ENCODE results near the gene IL1RN. TPM values are rescaled to one million over a fixed set of nuclear protein-coding genes. Genes with fewer than 3 reads are reported as not detected.
A peak's percentile ranks its signal among the peaks of the same experiment; 100 is the strongest.

Gene IL1RN
- total RNA-seq, 1 experiment from 2014 or later: not detected

DNA sequence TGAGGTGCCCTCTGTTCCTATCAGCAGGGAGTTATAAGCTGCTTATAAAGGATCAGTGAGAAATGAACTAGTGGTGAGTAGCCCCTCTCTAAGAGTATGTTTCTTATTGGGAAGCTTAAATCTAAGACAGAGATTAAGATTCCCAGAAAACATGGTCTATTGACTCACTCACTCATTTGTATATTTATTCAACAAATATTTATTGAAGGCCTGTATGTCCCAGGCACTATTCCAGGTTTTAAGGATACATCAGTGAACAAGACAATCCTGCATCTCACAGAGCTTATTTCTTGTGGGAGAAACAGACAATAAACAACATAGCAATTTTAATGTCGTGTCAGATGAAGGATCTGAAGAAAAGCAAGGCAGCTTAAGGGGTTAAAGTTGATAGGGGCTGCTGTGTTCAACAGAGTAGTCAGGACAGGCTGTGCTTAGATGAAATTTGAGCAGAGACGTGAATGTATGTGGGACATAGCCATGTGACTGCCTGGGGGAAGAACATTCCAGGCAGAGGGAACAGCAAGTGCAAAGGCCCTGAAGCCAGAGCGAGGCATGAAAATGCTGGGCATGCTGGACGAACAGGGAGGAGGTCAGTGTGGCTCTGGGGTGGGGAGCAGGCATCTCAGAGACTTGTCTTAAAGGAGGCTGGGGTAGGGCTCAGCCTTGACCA lies 31.6 kb downstream of the IL1RN start:
- no peak for DNase-seq (ENCODE audit: low read depth, low spot score)
- TSS peak; percentile 59 for BruUV-seq (replicated peaks)
- TF ChIP-seq TCF7L2 (IDR thresholded peaks at IDR 0.05; ENCODE audit: low read depth, low read length) (no peak), POLR2AphosphoS5 (IDR thresholded peaks at IDR 0.05; ENCODE audit: low read depth, low read length) (no peak), SIN3A (IDR thresholded peaks at IDR 0.05; ENCODE audit: borderline replicate concordance, insufficient read depth, low read depth, low read length) (no peak)
- TF ChIP-seq, protein P1, sequence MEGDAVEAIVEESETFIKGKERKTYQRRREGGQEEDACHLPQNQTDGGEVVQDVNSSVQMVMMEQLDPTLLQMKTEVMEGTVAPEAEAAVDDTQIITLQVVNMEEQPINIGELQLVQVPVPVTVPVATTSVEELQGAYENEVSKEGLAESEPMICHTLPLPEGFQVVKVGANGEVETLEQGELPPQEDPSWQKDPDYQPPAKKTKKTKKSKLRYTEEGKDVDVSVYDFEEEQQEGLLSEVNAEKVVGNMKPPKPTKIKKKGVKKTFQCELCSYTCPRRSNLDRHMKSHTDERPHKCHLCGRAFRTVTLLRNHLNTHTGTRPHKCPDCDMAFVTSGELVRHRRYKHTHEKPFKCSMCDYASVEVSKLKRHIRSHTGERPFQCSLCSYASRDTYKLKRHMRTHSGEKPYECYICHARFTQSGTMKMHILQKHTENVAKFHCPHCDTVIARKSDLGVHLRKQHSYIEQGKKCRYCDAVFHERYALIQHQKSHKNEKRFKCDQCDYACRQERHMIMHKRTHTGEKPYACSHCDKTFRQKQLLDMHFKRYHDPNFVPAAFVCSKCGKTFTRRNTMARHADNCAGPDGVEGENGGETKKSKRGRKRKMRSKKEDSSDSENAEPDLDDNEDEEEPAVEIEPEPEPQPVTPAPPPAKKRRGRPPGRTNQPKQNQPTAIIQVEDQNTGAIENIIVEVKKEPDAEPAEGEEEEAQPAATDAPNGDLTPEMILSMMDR (IDR thresholded peaks at IDR 0.05): no peak
- TF ChIP-seq, protein P2, sequence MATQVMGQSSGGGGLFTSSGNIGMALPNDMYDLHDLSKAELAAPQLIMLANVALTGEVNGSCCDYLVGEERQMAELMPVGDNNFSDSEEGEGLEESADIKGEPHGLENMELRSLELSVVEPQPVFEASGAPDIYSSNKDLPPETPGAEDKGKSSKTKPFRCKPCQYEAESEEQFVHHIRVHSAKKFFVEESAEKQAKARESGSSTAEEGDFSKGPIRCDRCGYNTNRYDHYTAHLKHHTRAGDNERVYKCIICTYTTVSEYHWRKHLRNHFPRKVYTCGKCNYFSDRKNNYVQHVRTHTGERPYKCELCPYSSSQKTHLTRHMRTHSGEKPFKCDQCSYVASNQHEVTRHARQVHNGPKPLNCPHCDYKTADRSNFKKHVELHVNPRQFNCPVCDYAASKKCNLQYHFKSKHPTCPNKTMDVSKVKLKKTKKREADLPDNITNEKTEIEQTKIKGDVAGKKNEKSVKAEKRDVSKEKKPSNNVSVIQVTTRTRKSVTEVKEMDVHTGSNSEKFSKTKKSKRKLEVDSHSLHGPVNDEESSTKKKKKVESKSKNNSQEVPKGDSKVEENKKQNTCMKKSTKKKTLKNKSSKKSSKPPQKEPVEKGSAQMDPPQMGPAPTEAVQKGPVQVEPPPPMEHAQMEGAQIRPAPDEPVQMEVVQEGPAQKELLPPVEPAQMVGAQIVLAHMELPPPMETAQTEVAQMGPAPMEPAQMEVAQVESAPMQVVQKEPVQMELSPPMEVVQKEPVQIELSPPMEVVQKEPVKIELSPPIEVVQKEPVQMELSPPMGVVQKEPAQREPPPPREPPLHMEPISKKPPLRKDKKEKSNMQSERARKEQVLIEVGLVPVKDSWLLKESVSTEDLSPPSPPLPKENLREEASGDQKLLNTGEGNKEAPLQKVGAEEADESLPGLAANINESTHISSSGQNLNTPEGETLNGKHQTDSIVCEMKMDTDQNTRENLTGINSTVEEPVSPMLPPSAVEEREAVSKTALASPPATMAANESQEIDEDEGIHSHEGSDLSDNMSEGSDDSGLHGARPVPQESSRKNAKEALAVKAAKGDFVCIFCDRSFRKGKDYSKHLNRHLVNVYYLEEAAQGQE (IDR thresholded peaks at IDR 0.05; ENCODE audit: insufficient read depth in 1 of 2, low read depth in 2 of 2, low read length in 1 of 2): no peak
- intact Hi-C loops (cut with micrococcal nuclease; ENCODE audit: unreplicated experiment) (no loop called here), in situ Hi-C loops (cut with HindIII; ENCODE audit: low pct_unique_long_range_greater_than_20kb, low sequenced_read_pairs) (no loop called here)
- ChIA-PET CTCF (no interaction called here), POLR2A (interaction anchor here (0.7 kb wide), 1 partner anchor 22 kb away, joined by 3 read pairs; no protein-coding TSS in a partner anchor)
- ATAC-seq: no peak
- 0 out of 2 replicates have a peak, but pooled peaks cover 3% of the 10 kb centered on the region for H3K4me1 ChIP-seq (ENCODE audit: control insufficient read depth, insufficient read depth, low read length)
- H3K36me3 ChIP-seq (ENCODE audit: control insufficient read depth, insufficient read depth, low read length): no peaks in the 10 kb centered on the region
- H3K9me3 ChIP-seq (ENCODE audit: control insufficient read depth, insufficient read depth, low read depth, low read length): no peaks in the 10 kb centered on the region
- no peak overlapping the region for H3K27ac ChIP-seq (ENCODE audit: low read length)
- H3K27me3 ChIP-seq (ENCODE audit: control insufficient read depth, insufficient read depth, low read length): peaks cover 18% of the 10 kb centered on the region
- H3K4me3 ChIP-seq (ENCODE audit: low read depth in 2 of 2, low read length in 2 of 2): no peak overlapping the region

DNA sequence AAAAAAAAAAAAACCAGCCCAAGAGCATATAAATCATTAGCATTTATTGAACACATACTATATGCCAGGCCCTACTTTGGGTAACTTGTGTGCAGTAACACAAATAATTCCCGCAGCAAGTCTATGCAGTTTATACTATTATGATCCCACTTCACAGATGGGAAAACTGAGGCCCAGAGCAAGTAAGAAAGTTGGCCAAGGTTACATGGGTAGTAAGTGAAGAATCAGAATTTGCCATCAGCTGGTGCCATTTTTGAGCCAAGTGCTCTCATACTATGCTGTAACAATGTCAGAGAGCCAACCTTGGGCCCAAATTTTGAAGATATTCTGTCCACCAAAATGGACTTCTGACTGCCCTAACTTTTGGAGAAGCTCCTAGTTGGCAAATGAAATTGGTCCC lies 32.9 kb downstream of the IL1RN start:
- DNase-seq (ENCODE audit: low read depth, low spot score): no peak
- TSS peak; percentile 76 for BruUV-seq (replicated peaks)
- Histone ChIP-seq H3K36me3 (ENCODE audit: control insufficient read depth, insufficient read depth, low read length) (no peaks in the 10 kb centered on the region; the same call in 1 of the 2 replicates), H3K27me3 (ENCODE audit: control insufficient read depth, insufficient read depth, low read length) (peaks cover 10% of the 10 kb centered on the region; the same call in 1 of the 2 replicates), H3K27ac (ENCODE audit: low read length) (no peak overlapping the region), H3K9me3 (ENCODE audit: control insufficient read depth, insufficient read depth, low read depth, low read length) (no peaks in the 10 kb centered on the region), H3K4me1 (ENCODE audit: control insufficient read depth, insufficient read depth, low read length) (0 out of 2 replicates have a peak, but pooled peaks cover 3% of the 10 kb centered on the region), H3K4me3 (ENCODE audit: low read depth in 2 of 2, low read length in 2 of 2) (no peak overlapping the region)
- ChIA-PET POLR2A (no interaction called here), CTCF (no interaction called here)
- TF ChIP-seq, protein P1 (IDR thresholded peaks at IDR 0.05): no peak
- TF ChIP-seq POLR2AphosphoS5 (IDR thresholded peaks at IDR 0.05; ENCODE audit: low read depth, low read length): no peak
- no peak for TF ChIP-seq SIN3A (IDR thresholded peaks at IDR 0.05; ENCODE audit: borderline replicate concordance, insufficient read depth, low read depth, low read length)
- TF ChIP-seq TCF7L2 (IDR thresholded peaks at IDR 0.05; ENCODE audit: low read depth, low read length): no peak
- TF ChIP-seq, protein P2 (IDR thresholded peaks at IDR 0.05; ENCODE audit: insufficient read depth in 1 of 2, low read depth in 2 of 2, low read length in 1 of 2): no peak
- in situ Hi-C loops (cut with HindIII; ENCODE audit: low pct_unique_long_range_greater_than_20kb, low sequenced_read_pairs): no loop called here
- no peak for ATAC-seq
- intact Hi-C loops (cut with micrococcal nuclease; ENCODE audit: unreplicated experiment): no loop called here
